ENCODE measurements around the gene RHOBTB3.

RHOBTB3 gene

DNA sequence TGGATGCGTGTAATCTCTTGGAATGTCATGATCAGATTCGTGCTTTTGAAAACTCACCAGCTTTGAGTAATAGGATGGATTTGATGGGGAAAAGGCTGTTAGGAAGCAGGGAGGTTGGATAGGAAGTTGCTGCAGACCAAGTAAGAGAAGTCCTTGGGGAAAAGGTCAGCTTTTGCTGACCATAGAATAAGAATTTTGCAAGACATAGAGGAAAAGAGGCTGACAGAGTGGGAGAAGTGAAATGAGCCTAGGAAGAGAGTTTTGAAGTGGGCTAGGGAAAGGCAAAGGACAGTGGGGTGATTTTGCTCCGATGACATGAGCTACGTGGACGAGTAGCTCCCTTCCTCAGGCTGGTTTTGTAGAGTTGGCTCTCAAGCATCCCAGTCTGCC lies 31.5 kb downstream of the RHOBTB3 start:
- no peak for DNase-seq (ENCODE audit: low read depth in 2 of 3, low spot score in 2 of 3)

DNA sequence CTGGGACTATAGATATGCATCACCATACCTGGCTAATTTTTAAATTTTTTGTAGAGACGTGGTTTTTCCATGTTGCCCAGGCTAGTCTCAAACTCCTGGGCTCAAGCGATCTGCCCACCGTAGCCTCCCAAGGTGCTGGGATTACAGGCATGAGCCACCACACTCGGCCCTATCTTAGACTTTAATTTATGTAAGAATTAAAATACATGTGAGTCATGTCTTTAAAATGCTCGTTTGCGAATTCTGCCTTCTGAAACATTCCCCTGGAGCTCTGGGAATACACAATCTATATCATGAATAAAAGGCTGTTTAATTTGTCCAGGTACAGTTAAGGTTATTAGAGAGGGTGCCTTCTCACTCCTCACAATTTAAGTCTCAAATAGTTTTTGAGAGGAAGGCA lies 32.8 kb downstream of the RHOBTB3 start:
- DNase-seq (ENCODE audit: low read depth in 2 of 3, low spot score in 2 of 3), result no peak

DNA sequence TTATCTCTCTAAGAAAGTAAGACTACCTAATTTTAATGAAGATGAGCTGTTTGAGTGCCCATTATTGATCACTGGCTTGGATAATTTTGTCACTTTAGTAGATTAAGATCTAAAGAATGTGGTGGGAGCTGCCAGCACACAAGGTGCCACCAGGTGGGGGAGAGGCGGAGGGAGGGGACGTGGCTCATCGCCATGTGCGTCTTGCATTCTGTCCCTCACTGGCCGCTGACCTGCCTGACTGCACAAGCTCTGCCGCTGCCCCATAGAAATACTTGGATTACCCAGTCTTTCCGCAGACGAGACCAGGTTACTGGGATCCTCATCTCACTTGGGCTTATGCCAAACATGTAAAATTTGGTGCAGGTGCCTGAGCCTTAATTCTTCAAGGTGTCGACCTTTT lies 37.6 kb downstream of the RHOBTB3 start:
- no peak for DNase-seq (ENCODE audit: low read depth in 2 of 3, low spot score in 2 of 3)

DNA sequence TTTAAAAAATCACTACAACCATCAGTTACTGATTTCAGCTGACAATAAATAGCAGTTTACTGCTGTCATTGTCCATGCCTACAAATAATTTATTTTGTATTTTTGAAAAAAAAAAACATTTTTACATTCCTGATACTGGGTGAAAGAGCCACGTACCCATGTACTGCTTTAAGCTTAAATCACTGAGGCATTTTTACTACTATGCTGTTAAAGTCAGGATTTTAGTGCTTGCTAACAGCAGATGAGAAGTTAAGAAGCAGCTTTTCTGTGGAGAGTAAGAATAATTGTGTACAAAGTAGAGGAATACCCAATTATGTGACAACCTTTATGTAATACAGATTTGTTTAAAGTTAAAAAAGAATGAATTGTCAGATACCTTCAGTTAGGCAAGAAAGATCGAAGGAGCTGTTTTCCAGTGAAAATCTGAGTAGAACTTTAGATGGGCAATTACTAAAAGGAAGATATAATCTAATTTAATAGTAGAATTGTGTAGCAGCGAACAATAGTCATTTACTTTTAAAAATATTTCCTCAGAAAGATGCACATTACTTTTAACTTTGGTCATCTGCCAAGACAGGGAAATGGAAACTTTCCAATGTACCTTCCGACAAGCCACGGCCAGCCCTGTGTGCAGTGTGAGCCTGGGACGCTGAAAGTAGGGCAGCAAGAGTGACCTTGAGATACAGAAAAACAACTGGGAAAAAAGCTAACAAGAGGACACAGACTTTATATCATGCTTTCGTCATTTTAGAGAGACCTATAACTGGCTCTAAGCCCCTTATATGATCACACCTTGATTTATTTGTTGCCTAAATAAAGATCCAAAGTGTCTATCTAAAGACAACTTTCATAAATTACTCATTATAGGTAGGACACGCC lies 39.9 kb downstream of the RHOBTB3 start:
- no peak for DNase-seq (ENCODE audit: low read depth in 2 of 3, low spot score in 2 of 3)

DNA sequence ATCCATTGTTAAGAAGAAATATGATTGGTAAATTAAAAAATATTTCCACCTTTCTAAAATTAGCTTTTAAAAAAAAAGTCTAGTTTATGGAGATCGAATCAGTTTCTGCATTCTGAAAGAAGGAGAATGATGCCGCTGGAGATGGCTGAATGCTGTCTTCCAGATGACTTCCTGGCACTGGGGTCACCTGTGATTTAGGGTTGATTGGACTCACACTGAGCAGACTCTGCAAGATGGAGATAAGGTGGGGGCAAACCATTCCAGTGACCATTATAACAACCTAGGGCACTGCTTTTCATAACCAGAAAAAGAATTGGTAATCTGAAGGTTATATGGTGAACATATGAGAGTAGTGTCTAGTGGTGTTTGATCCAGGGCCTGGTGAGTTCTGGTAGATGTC lies 40.8 kb downstream of the RHOBTB3 start:
- no peak for DNase-seq (ENCODE audit: low read depth in 2 of 3, low spot score in 2 of 3)

DNA sequence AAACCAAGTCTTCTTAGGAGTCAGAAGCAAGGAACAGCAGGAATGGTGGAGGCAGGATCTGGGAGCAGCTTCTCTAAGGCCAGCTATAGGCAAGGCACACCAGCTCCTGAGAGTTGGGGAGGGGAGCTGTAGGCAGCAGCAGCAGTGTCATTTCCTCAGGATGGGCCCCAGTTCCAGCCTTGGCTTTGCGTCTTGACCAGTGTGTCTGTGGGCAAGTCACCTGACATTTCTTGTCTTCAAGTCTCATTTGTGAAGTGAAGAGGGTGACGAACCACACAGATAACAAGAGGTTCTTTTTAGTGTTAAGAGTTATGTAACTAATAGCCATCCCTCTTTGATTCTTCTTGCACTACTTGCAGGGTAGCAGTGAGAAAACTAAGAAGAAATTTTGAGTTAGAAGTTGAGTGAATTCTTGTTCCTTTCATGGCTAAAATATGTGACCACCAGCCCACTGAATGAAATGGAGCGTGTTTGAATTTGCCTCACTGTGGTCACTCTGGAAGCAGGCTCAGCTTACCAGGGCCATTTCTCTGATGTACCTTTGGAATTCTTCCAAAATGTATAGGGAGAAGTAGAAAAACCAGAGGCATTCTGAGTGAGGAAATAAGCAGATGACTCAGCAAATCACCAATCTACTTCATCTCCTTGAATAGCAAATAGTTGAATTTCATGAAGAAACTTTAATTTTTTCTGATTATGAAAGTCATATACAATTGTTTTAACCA lies 42.4 kb downstream of the RHOBTB3 start:
- no peak for DNase-seq (ENCODE audit: low read depth in 2 of 3, low spot score in 2 of 3)

DNA sequence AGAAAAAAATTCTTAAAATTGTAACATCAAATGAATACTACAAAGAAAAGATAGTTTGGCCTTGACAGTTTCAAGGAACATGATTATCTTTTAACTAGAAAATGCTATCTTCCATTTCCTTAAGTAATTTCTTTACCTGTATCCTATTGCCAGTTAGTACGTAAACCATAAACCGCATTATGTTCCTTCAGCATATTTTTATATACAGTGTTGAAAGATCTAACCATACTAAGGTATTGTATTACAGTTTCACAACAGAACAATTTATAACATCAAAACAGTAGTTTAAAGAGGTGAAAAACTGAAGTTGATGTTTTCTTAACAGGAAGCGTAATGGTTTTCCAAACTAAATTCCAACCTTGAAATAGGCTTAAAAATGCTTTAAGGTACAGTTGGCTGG lies 46.3 kb downstream of the RHOBTB3 start:
- DNase-seq (ENCODE audit: low read depth in 2 of 3, low spot score in 2 of 3), result no peak

DNA sequence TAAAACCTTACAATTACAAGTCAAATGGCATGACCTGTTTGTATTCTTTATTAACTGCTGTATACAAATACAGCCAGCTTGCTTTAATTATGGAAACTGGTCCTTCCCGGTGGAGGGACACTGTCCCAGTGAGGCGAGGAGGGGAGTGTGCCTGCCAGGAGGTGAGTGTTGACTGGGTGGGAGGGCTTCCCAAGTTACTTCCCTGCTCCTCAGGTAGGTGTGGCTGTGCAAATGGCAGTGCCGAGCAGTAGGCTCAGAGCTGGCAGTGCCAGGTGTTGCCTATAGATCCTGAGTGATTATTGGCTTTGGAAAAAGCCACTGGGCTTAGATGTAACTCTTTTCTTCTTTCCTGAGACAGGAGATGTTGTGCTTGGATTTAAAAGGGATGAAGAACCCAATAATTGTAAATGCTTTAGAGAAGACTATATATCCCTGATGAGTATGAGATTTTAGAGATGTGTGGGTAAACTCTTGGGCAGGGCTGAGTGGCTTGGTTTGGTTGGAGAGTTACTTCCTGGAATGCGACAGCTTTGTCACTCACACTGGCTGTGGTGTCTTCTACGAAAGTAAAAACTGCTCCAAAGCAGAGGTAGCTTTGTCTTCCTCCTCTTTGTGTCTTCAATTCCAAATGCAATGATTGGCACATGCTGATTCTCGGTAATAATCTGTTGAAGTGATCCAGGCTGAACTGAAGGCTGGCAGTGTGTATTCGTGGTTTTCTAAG lies 47.7 kb downstream of the RHOBTB3 start:
- no peak for DNase-seq (ENCODE audit: low read depth in 2 of 3, low spot score in 2 of 3)

DNA sequence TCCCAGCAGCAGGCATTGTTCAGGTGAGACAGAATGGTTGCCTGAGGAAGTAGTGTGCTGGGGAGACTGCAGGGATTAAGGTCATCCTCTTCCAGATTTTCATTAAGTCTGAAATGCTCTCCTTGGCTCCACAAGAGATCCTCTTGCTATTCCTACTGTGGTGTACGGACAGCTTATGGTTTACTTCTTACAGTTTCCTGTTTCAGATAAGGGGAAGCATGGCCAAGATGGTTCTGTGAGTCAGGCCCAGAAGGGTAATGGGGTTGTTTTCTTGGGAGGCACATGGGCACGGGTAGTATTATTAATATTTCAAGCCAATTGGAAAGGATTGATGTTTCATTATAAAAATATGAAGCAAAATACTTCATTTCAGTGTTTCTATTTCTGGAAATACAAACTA lies 48.5 kb downstream of the RHOBTB3 start:
- no peak for DNase-seq (ENCODE audit: low read depth in 2 of 3, low spot score in 2 of 3)

DNA sequence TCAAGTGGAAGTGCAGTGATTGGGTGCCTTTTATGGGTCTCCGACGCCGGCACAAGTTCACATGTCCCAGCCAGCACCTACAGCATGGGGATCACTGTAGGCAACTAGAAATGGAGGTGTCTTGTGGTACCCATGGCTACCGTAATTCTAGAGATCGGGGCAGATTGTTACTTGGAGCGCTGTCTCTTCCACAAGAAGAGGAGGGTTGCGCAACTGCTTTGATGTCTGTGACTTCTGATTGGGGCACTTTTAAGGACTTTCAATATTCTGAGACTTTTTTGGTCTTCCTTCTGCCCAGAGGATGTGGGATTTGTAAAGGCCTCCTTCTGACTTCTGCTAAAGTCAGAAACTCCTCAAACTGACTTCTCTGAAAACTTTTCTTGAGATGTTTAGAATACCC lies 49.5 kb downstream of the RHOBTB3 start:
- DNase-seq (ENCODE audit: low read depth in 2 of 3, low spot score in 2 of 3), result no peak

DNA sequence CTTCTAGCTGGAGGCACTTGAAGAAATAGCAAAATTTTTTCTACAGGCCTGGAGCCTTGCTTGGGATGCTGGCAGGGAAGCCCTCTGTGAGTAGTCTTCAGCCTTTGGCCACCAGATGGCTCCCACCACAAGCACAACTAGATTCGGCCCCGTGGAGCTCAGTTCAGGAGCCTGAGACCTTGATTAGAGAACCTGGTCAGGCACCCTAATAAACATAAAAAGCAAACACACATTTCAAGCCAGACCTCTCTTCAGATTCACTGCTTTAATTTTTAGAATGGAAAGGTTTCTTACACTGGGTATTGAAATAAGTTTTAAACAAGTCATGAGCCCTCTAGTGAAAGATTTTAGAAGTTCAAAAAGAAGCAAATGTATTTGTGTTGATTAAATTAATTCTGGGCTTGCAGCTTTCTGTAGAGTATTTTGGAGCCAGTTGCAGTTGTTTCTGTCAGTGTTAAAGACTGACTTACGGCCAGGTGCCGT lies 50.0 kb downstream of the RHOBTB3 start:
- peak; percentile 7 to 35 (median 22) for DNase-seq (ENCODE audit: low read depth in 2 of 3, low spot score in 2 of 3)

DNA sequence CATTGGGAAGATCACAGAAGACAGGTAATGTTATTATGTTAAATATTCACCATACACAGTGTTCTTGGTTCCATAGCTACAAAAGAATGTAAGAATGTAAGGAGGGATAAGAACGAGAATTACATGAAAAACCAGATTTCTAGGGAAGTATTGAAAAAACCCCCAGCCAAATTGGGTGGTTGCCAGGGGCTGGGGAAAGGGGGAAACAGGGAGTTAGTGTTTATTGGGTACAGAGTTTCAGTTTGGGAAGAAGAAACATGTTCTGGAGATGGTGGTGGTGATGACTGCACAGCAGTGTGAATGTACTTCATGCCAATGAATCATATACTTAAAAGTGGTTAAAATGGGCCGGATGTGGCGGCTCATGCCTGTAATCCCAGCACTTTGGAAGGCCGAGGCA lies 51.0 kb downstream of the RHOBTB3 start:
- no peak for DNase-seq (ENCODE audit: low read depth in 2 of 3, low spot score in 2 of 3)

DNA sequence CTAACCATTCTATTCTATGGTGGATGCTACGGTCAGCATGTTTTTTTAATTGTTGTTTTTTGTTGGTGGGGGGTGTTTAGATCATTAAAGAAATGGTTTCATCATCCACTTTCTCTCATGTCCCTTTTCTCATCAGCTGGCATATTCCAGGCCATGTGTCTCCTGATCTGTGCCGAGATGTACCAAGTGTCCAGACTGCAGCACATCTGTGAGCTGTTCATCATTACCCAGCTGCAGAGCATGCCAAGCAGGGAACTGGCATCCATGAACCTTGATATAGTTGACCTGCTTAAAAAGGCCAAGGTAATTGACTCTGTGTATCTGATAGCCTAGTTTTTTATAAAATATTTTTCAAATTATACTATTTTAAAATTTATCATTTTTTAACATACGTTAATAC lies 52.5 kb downstream of the RHOBTB3 start:
- no peak for DNase-seq (ENCODE audit: low read depth in 2 of 3, low spot score in 2 of 3)

DNA sequence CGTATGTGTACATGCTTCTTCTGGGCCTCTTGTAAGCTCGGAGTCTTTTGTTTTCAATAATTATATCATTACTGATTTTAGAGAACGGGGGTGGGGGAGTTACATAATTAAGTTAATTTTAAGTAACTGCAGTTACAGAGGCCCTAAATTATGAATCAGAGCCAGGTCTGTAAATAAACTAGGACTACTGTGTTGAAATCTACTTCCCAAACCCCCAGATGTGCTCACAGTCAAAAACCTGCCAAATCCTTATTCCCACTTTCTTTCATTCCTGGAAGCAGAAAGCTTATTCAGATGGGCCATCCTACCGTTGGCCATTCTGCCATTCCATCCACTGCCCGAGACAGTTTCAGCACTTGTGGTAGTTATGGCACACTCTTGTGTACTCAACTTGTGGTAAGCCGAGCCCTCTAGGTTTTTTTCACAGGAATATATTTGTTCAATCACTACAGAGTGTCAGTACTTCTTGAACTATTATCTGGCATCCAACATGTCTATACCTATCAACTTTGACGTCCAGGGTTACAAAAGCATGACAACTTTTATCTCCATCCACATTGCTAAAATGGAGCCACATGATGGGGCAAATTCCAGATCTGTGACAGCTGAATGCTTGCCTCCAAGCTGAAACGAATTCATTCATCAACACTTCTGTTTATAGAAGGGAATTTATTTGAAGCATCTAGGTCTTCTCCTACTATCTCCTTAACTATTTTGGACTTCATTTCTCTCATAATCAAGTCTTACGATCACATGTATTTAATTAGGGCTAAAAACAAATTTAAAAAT lies 53.6 kb downstream of the RHOBTB3 start:
- DNase-seq (ENCODE audit: low read depth in 2 of 3, low spot score in 2 of 3), result no peak

DNA sequence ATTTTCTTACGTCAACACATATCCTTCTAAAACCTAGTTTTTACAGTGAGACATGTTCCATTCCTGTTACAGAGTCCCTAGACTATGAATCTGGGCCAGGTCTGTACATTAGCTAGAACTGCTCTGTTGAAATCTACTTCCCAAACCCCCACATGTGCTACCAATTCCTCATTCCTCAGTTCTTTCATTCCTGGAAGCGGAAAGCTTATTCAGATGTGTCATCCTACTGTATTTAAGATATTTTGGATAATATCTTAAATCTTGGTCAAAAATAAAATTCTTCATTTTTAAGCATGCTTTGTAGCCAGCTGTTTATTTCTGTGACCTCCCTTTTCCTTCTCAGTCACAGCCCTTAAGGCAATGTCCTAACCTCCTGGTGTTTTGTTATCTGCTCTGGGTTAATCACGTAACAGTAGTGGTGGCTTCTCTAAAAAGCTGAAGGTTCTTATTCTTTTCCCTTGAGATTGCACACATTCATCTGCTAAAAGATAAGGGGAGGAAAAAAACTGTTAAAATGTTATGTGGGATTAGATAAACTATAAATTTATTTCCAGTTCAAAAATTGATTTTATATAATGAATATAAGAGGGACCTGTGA lies 55.8 kb downstream of the RHOBTB3 start:
- DNase-seq (ENCODE audit: low read depth in 2 of 3, low spot score in 2 of 3), result no peak

DNA sequence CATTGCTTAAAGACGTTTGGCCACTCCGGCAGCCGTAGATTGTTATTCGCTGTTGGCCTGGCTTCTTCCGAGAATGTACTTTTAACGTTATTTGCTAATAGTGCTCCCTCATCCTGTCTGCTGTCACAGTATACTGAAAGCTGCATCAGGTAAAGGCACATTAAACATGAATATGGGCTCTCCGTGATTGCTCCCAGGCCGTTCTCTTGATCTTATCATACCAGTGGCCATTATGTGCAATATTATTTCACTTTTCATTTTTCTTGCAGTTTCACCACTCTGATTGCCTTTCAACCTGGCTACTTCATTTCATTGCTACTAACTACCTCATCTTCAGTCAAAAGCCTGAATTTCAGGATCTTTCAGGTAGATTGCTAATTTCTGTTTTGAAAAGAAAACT lies 57.4 kb downstream of the RHOBTB3 start:
- no peak for DNase-seq (ENCODE audit: low read depth in 2 of 3, low spot score in 2 of 3)

DNA sequence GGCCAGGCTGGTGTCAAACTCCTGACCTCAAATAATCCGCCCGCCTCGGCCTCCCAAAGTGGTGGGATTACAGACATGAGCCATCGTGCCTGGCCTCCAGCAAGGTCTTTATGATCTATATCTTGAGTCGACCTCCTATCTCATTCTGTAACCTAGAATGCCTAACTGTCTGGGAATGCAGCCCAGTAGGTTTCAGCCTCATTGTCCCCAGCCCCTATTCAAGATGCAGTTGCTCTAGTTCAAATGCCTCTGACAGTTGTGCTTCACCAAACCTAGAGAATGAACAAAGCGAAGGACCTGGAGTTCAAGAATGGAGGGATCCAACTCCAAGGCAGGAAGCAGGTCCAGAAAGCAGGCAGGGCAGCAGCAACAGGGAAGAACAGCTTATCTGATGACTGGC lies 60.6 kb downstream of the RHOBTB3 start:
- no peak for DNase-seq (ENCODE audit: low read depth in 2 of 3, low spot score in 2 of 3)

DNA sequence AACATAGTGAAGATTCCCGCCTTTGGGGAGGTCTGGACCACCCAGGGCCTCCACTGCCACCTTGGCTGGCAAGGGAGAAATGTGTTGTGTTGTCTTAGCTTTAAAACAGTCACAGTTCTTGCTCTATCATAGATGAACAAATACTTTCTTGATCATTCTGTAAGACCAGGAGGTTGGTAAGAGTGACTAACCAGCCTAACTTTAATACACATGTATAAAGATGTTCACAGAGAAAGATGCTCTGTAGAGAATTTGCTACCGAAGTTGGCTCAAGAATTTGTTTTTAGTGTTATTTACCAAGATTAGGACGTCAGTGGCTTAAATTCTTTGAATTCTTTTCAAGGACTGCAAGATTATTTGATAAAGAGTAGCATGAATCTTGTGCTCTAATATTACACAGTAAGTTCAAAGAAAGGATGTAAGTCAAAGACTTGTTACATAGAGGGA lies 63.0 kb downstream of the RHOBTB3 start:
- no peak for DNase-seq (ENCODE audit: low read depth in 2 of 3, low spot score in 2 of 3)

DNA sequence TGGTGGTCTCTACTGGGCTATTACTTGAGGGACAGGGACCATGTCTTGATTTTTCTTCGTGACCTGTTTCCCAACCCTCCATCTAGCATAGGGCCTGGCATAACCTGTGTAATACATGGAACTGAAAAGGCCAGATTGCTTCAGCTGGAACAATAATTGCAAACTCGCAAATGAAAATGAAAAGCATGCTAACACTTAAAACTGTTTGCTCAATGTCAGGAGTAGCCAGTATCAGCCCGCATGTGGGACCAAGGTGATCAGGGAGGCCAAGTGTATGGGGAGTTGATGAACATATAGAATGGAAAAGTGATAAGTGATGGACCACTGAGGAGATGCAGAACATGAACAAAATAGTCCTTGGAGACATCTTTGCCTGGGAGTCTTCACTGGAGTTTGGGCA lies 66.2 kb downstream of the RHOBTB3 start:
- no peak for DNase-seq (ENCODE audit: low read depth in 2 of 3, low spot score in 2 of 3)

DNA sequence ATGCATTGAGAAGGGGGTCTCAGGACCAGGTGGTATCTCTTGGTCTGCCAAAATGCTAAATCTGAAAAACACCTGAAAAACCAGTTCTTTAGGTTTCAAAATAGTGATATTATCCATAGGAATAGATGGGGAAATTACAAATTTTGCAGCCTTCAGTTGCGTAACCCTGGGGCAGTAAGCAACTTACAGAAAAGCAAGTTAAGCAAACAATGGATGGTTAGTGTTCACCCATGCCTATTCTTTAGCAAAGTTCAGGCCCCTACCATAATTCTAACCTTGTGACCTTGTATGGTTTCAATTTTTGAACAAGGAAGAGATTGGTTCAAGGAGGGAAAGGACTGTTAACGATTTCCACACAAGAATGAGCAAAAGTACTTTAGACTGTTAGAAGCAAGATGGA lies 66.9 kb downstream of the RHOBTB3 start:
- DNase-seq (ENCODE audit: low read depth in 2 of 3, low spot score in 2 of 3), result no peak

DNA sequence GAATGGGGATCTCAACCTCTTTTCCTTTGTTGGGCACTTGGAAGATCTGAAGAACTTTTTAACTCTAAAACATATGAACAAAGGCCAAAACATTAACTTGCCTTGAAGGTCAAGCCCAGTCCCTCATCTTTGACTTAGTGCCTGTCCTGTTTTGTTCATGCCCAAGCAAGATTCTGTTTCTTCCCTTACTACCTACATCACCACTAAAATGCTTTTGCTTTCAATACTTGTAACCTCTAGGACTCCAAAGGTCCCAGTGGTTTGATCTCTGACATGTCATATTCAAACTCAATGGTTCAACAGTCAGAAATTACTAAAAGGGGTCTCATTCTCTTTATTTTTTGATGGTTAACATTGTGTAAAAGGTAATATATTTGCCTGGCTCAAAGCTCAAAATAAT lies 67.4 kb downstream of the RHOBTB3 start:
- no peak for DNase-seq (ENCODE audit: low read depth in 2 of 3, low spot score in 2 of 3)

All from activated CD8-positive, alpha-beta memory T cell treated with anti-CD3 and anti-CD28 coated beads for 48 hours (primary cell).